Measurements from ENCODE around the gene BTF3.

BTF3 gene

DNA sequence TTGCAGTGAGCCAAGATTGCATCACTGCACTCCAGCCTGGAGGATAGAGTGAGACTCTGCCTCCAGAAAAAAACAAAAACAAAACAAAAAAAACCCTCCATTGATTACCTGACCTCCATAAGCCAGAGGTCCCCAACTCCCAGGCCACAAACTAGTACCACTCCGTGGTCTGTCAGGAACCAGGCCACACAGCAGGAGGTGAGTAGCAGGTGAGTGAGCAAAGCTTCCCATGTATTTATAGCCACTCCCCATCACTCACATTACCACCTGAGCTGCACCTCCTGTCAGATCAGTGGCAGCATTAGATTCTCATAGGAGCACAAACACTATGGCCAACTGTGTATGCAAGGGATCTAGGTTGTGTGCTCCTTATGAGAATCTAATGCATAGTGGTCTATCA, 13.7 kb upstream of the BTF3 start:
- ATAC-seq: no peak
- TF ChIP-seq TCF4 (CRISPR knock-in tag; IDR thresholded peaks at IDR 0.05; ENCODE audit: borderline replicate concordance) (no peak), ZNF8 (CRISPR knock-in tag; IDR thresholded peaks at IDR 0.05) (no peak), SNAI2 (CRISPR knock-in tag; IDR thresholded peaks at IDR 0.05) (no peak), ARNTL (CRISPR knock-in tag; IDR thresholded peaks at IDR 0.05; ENCODE audit: borderline replicate concordance, low read depth) (no peak), PPARA (CRISPR knock-in tag; IDR thresholded peaks at IDR 0.05; ENCODE audit: borderline replicate concordance) (no peak), BACH2 (CRISPR knock-in tag; IDR thresholded peaks at IDR 0.05; ENCODE audit: borderline replicate concordance) (no peak), ZNF565 (CRISPR knock-in tag; conservative IDR thresholded peaks at IDR 0.05; ENCODE audit: low read depth) (no peak)
- TF ChIP-seq, protein P1, sequence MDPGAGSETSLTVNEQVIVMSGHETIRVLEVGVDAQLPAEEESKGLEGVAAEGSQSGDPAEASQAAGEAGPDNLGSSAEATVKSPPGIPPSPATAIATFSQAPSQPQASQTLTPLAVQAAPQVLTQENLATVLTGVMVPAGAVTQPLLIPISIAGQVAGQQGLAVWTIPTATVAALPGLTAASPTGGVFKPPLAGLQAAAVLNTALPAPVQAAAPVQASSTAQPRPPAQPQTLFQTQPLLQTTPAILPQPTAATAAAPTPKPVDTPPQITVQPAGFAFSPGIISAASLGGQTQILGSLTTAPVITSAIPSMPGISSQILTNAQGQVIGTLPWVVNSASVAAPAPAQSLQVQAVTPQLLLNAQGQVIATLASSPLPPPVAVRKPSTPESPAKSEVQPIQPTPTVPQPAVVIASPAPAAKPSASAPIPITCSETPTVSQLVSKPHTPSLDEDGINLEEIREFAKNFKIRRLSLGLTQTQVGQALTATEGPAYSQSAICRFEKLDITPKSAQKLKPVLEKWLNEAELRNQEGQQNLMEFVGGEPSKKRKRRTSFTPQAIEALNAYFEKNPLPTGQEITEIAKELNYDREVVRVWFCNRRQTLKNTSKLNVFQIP (CRISPR knock-in tag; IDR thresholded peaks at IDR 0.05; ENCODE audit: borderline replicate concordance, low read depth): no peak

DNA sequence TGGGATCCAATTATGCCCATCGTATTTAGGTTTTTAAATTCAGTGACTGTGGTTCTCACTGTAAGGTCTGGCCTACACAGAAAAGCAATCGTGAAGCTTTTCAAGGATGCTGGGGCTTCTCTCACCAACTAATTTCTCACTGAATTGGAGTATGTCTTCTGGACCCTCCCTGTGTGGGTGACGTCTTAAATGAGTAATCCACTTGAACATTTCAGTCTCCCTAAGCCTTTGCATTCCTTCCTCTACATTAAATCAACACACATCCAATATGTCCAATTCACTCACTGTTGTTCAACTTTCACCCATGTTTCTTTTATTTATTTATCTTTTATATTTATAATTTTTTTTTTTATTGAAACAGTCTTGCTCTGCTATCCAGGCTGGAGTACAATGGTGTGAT, 12.5 kb upstream of the BTF3 start:
- no peak for TF ChIP-seq ESRRG (CRISPR knock-in tag; IDR thresholded peaks at IDR 0.05)
- TF ChIP-seq, protein P2, sequence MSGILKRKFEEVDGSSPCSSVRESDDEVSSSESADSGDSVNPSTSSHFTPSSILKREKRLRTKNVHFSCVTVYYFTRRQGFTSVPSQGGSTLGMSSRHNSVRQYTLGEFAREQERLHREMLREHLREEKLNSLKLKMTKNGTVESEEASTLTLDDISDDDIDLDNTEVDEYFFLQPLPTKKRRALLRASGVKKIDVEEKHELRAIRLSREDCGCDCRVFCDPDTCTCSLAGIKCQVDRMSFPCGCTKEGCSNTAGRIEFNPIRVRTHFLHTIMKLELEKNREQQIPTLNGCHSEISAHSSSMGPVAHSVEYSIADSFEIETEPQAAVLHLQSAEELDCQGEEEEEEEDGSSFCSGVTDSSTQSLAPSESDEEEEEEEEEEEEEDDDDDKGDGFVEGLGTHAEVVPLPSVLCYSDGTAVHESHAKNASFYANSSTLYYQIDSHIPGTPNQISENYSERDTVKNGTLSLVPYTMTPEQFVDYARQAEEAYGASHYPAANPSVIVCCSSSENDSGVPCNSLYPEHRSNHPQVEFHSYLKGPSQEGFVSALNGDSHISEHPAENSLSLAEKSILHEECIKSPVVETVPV (CRISPR knock-in tag; IDR thresholded peaks at IDR 0.05): no peak
- TF ChIP-seq ZNF8 (CRISPR knock-in tag; IDR thresholded peaks at IDR 0.05): no peak
- no peak for TF ChIP-seq ZNF70 (CRISPR knock-in tag; IDR thresholded peaks at IDR 0.05)
- TF ChIP-seq, protein P3, sequence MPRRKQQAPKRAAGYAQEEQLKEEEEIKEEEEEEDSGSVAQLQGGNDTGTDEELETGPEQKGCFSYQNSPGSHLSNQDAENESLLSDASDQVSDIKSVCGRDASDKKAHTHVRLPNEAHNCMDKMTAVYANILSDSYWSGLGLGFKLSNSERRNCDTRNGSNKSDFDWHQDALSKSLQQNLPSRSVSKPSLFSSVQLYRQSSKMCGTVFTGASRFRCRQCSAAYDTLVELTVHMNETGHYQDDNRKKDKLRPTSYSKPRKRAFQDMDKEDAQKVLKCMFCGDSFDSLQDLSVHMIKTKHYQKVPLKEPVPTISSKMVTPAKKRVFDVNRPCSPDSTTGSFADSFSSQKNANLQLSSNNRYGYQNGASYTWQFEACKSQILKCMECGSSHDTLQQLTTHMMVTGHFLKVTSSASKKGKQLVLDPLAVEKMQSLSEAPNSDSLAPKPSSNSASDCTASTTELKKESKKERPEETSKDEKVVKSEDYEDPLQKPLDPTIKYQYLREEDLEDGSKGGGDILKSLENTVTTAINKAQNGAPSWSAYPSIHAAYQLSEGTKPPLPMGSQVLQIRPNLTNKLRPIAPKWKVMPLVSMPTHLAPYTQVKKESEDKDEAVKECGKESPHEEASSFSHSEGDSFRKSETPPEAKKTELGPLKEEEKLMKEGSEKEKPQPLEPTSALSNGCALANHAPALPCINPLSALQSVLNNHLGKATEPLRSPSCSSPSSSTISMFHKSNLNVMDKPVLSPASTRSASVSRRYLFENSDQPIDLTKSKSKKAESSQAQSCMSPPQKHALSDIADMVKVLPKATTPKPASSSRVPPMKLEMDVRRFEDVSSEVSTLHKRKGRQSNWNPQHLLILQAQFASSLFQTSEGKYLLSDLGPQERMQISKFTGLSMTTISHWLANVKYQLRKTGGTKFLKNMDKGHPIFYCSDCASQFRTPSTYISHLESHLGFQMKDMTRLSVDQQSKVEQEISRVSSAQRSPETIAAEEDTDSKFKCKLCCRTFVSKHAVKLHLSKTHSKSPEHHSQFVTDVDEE (CRISPR knock-in tag; IDR thresholded peaks at IDR 0.05): no peak
- TF ChIP-seq, protein P4, sequence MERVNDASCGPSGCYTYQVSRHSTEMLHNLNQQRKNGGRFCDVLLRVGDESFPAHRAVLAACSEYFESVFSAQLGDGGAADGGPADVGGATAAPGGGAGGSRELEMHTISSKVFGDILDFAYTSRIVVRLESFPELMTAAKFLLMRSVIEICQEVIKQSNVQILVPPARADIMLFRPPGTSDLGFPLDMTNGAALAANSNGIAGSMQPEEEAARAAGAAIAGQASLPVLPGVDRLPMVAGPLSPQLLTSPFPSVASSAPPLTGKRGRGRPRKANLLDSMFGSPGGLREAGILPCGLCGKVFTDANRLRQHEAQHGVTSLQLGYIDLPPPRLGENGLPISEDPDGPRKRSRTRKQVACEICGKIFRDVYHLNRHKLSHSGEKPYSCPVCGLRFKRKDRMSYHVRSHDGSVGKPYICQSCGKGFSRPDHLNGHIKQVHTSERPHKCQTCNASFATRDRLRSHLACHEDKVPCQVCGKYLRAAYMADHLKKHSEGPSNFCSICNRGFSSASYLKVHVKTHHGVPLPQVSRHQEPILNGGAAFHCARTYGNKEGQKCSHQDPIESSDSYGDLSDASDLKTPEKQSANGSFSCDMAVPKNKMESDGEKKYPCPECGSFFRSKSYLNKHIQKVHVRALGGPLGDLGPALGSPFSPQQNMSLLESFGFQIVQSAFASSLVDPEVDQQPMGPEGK (CRISPR knock-in tag; IDR thresholded peaks at IDR 0.05; ENCODE audit: borderline replicate concordance): no peak
- TF ChIP-seq, protein P5, sequence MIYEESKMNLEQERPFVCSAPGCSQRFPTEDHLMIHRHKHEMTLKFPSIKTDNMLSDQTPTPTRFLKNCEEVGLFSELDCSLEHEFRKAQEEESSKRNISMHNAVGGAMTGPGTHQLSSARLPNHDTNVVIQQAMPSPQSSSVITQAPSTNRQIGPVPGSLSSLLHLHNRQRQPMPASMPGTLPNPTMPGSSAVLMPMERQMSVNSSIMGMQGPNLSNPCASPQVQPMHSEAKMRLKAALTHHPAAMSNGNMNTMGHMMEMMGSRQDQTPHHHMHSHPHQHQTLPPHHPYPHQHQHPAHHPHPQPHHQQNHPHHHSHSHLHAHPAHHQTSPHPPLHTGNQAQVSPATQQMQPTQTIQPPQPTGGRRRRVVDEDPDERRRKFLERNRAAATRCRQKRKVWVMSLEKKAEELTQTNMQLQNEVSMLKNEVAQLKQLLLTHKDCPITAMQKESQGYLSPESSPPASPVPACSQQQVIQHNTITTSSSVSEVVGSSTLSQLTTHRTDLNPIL (CRISPR knock-in tag; IDR thresholded peaks at IDR 0.05; ENCODE audit: low read depth): no peak
- TF ChIP-seq SNAI2 (CRISPR knock-in tag; IDR thresholded peaks at IDR 0.05): no peak
- TF ChIP-seq, protein P1 (CRISPR knock-in tag; IDR thresholded peaks at IDR 0.05; ENCODE audit: borderline replicate concordance, low read depth): no peak
- no peak for TF ChIP-seq GLIS3 (CRISPR knock-in tag; IDR thresholded peaks at IDR 0.05)
- no peak for TF ChIP-seq ZNF565 (CRISPR knock-in tag; conservative IDR thresholded peaks at IDR 0.05; ENCODE audit: low read depth)
- no peak for TF ChIP-seq PPARA (CRISPR knock-in tag; IDR thresholded peaks at IDR 0.05; ENCODE audit: borderline replicate concordance)

DNA sequence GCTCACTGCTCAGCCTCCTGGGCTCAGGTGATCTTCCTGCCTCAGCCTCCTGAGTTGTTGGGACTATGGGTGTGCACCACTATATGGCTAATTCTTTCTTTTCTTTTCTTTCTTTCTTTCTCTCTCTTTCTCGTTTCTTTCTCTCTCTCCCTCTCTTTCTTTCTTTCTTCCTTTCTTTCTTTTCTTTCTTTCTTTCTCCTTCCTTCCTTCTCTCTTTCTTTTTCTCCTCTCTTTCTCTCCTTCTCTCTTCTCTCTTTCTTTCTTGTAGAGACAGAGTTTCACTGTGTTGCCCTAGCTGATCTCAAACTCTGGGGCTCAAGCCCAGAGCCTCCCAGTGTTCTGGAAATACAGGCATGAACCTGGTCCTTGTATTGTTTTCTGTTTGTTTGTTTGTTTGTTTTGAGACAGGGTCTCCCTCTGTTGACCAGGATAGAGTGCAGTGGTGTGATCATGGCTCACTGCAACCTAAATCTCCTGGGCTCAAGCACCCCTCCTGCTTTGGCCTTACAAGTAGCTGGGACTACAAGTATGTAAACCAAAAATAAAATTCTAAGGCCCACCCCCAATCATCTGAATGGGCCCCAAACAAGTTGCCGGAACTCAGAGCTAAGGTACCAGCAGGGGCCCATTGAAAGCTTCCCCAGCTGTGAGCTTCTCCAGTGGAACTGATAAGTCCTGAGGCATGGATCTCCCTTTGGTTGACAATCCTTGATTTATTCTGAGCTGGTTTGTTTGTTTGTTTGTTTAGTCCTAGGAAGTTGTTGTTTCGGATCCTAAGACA, 11.9 kb upstream of the BTF3 start:
- ATAC-seq: no peak
- TF ChIP-seq, protein P3 (CRISPR knock-in tag; IDR thresholded peaks at IDR 0.05): no peak
- TF ChIP-seq ZNF70 (CRISPR knock-in tag; IDR thresholded peaks at IDR 0.05) (no peak), GLIS3 (CRISPR knock-in tag; IDR thresholded peaks at IDR 0.05) (no peak), OSR1 (CRISPR knock-in tag; IDR thresholded peaks at IDR 0.05) (no peak), ESRRG (CRISPR knock-in tag; IDR thresholded peaks at IDR 0.05) (no peak), ZC3H10 (CRISPR knock-in tag; IDR thresholded peaks at IDR 0.05) (no peak)
- TF ChIP-seq, protein P2 (CRISPR knock-in tag; IDR thresholded peaks at IDR 0.05): no peak
- TF ChIP-seq, protein P1 (CRISPR knock-in tag; IDR thresholded peaks at IDR 0.05; ENCODE audit: borderline replicate concordance, low read depth): no peak

More for the DNA sequence above, 12.5 kb upstream of the BTF3 start:
- no peak for ATAC-seq
